HCT116 (cell line): ENCODE measurements around the gene CKMT2.

Experiments used
- ATF3 ChIP-seq: IDR thresholded peaks from 2 replicates; pipeline ENCODE4 v1.6.1; 2012
- CEBPB ChIP-seq: IDR thresholded peaks from 2 replicates; pipeline ENCODE4 v1.6.1; 2012; ENCODE audit warnings: low read depth
- CTCF ChIP-seq, 3 experiments: fragments of 200-600 bp in 1 of 3; sonication (generic) in 1 of 3; IDR thresholded peaks in 2 of 3; conservative IDR thresholded peaks in 1 of 3; 2 replicates each; pipeline ENCODE4 v1.5.1; 2012 to 2017; ENCODE audit warnings: low read depth in 2 of 3, low read length in 2 of 3, antibody characterized with exemption in 1 of 3, borderline replicate concordance in 1 of 3, control low read depth in 1 of 3, mild to moderate bottlenecking in 1 of 3, mixed read lengths in 1 of 3, mixed run types in 1 of 3, moderate library complexity in 1 of 3; ENCODE audit not compliant: insufficient read depth in 1 of 3
- EZH2 ChIP-seq: fragments of 200-600 bp; sonication (generic); IDR thresholded peaks from 2 replicates; pipeline ENCODE4 v1.6.1; 2017; ENCODE audit warnings: antibody characterized with exemption, mixed run types
- POLR2A ChIP-seq: IDR thresholded peaks from 2 replicates; pipeline ENCODE4 v1.7.0; 2011; ENCODE audit warnings: borderline replicate concordance; ENCODE audit not compliant: insufficient read depth, insufficient read length; ENCODE audit errors: extremely low read depth
- RAD21 ChIP-seq: IDR thresholded peaks from 2 replicates; pipeline ENCODE4 v1.6.1; 2012; ENCODE audit warnings: low read depth, mild to moderate bottlenecking
- ZBTB33 ChIP-seq: IDR thresholded peaks from 2 replicates; pipeline ENCODE4 v1.6.1; 2011; ENCODE audit warnings: mild to moderate bottlenecking, low read length, moderate library complexity; ENCODE audit not compliant: insufficient replicate concordance; ENCODE audit errors: extremely low read depth

GRCh38 chr5:81313686-81314085 is 80.6 kb downstream of the CKMT2 start:
- TF ChIP-seq POLR2A = no peak
- TF ChIP-seq ATF3 = no peak
- TF ChIP-seq CEBPB = no peak
- no peak for TF ChIP-seq CTCF (IDR thresholded peaks at IDR 0.05 in 2 of 3, conservative IDR thresholded peaks at IDR 0.05 in 1 of 3; ENCODE audit: borderline replicate concordance in 1 of 3, insufficient read depth in 1 of 3, low read depth in 2 of 3, low read length in 2 of 3)
- TF ChIP-seq EZH2 = no peak
- TF ChIP-seq ZBTB33 = no peak
- no peak for TF ChIP-seq RAD21
